Gastroesophageal sphincter (tissue), 4 donors: ENCODE results near the gene PCSK4. TPM values are rescaled to one million over a fixed set of nuclear protein-coding genes. Genes with fewer than 3 reads are reported as not detected.
"Not testable (repeated sequence)": the region's sequence is repeated elsewhere in the genome, so short reads cannot be mapped to it uniquely, and the experiment has no call there.

ENCODE experiments used
- ATAC-seq: fragments of 150-250 bp; one replicate; pipeline ENCODE4 v1.9.1; 2016; ENCODE audit warnings: mild to moderate bottlenecking, moderate library complexity
- H3K27ac ChIP-seq, 4 donors: fragments of 200-600 bp; sonication (generic) in 3 of 4; 1 replicate in 3 of 4; 2 replicates in 1 of 4; pipeline ENCODE4 v1.5.1; 2016 to 2019
- H3K27me3 ChIP-seq: fragments of 200-600 bp; sonication (generic); one replicate; pipeline ENCODE4 v1.5.1; 2019
- H3K36me3 ChIP-seq, 2 donors: fragments of 200-600 bp; sonication (generic); one replicate each; pipeline ENCODE4 v1.5.1; 2019; ENCODE audit warnings: control low read depth in 1 of 2
- H3K4me1 ChIP-seq, 3 donors: fragments of 200-600 bp; sonication (generic); 1 replicate in 2 of 3; 2 replicates in 1 of 3; pipeline ENCODE4 v1.5.1; 2016 to 2019; ENCODE audit warnings: control low read depth in 2 of 3
- H3K4me3 ChIP-seq, 2 donors: fragments of 200-600 bp; sonication (generic); one replicate each; pipeline ENCODE4 v1.5.1; 2019; ENCODE audit warnings: mild to moderate bottlenecking in 1 of 2, moderate library complexity in 1 of 2
- H3K9me3 ChIP-seq, 3 donors: fragments of 200-600 bp; sonication (generic); one replicate each; pipeline ENCODE4 v1.5.1; 2017 to 2019; ENCODE audit warnings: control low read depth in 2 of 3
- EP300 ChIP-seq: sonication (generic); formaldehyde crosslinking; IDR thresholded peaks from one replicate; pipeline ENCODE4 v1.6.1; 2017; ENCODE audit warnings: antibody characterized with exemption, mild to moderate bottlenecking
- POLR2A ChIP-seq, 2 donors: fragments of 450-650 bp; IDR thresholded peaks; one replicate each; pipeline ENCODE4 v1.6.1; 2017; ENCODE audit warnings: antibody characterized with exemption in 2 of 2, mild to moderate bottlenecking in 2 of 2, moderate library complexity in 1 of 2
- POLR2AphosphoS5 ChIP-seq: sonication (generic); formaldehyde crosslinking; IDR thresholded peaks from one replicate; pipeline ENCODE4 v1.6.1; 2017; ENCODE audit warnings: antibody characterized with exemption
- WGBS, 2 donors: methylation state at CpG; one replicate each; pipeline ENCODE4 v1.1.5; 2018; ENCODE audit warnings: low coverage in 1 of 2; 5-methylcytosine and 5-hydroxymethylcytosine counted together
- total RNA-seq, 4 donors: library from RNA; depleted of rRNA; stranded (reverse); fragments of >200 nt; gene quantifications; one replicate each; pipeline ENCODE4 v1.1.0, GENCODE V29; 2016
- TF ChIP-seq, protein P1 (sequence below), 4 experiments: fragments of 200-600 bp in 2 of 4; fragments of 450-650 bp in 2 of 4; sonication (generic) in 1 of 4; IDR thresholded peaks; one replicate each; pipeline ENCODE4 v1.5.1; 2017 to 2019; ENCODE audit warnings: antibody characterized with exemption in 4 of 4, mild to moderate bottlenecking in 2 of 4, moderate library complexity in 2 of 4

Gene PCSK4
- total RNA-seq, 4 donors from 2014 or later: 0.94 to 2.2 (median 2.0) TPM

DNA sequence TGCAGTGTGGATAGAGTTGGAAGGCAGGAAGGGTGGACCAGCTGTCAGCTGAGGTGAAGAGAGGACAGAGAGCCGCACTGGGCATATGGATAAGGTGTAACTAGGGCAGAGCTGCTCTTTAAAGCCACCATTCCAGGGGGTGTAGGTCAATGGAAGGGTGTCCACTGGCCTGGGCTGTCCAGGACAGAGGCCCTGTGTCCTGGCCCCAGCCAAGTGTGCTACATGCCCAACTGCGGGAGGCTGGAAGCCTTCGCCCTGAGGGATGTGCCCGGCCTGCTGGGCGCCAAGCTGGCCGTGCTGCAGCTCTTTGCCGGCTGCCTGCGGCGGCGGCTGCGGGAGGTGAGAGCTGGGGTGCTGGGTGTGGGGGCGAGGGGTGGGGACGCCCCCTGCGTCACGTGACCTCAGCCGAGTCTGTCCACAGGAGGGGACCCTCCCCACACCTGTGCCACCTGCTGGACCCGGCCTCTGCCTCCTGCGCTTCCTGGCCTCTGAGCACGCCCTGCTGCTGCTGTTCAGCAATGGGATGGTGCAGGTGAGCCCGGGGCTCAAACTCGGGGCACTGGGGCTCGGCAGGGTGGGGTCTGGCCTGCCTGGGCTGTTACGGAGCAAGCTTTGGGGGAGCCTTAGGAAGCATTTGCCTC, 43.5 kb upstream of the PCSK4 start:
- Histone ChIP-seq H3K4me3 (no peak overlapping the region), H3K27ac (no peak overlapping the region), H3K27me3 (peaks cover 79% of the 10 kb centered on the region), H3K36me3 (no peaks in the 10 kb centered on the region), H3K9me3 (no peaks in the 10 kb centered on the region), H3K4me1 (peaks cover 0 to 4% (median 0%) of the 10 kb centered on the region in 3 donors)
- TF ChIP-seq, protein P1, sequence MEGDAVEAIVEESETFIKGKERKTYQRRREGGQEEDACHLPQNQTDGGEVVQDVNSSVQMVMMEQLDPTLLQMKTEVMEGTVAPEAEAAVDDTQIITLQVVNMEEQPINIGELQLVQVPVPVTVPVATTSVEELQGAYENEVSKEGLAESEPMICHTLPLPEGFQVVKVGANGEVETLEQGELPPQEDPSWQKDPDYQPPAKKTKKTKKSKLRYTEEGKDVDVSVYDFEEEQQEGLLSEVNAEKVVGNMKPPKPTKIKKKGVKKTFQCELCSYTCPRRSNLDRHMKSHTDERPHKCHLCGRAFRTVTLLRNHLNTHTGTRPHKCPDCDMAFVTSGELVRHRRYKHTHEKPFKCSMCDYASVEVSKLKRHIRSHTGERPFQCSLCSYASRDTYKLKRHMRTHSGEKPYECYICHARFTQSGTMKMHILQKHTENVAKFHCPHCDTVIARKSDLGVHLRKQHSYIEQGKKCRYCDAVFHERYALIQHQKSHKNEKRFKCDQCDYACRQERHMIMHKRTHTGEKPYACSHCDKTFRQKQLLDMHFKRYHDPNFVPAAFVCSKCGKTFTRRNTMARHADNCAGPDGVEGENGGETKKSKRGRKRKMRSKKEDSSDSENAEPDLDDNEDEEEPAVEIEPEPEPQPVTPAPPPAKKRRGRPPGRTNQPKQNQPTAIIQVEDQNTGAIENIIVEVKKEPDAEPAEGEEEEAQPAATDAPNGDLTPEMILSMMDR (IDR thresholded peaks at IDR 0.05): no peak
- TF ChIP-seq EP300 (no peak), POLR2AphosphoS5 (no peak)
- WGBS, 2 donors: no CpG with 5 or more reads among the region's 23 CpGs
- ATAC-seq: no peak

DNA sequence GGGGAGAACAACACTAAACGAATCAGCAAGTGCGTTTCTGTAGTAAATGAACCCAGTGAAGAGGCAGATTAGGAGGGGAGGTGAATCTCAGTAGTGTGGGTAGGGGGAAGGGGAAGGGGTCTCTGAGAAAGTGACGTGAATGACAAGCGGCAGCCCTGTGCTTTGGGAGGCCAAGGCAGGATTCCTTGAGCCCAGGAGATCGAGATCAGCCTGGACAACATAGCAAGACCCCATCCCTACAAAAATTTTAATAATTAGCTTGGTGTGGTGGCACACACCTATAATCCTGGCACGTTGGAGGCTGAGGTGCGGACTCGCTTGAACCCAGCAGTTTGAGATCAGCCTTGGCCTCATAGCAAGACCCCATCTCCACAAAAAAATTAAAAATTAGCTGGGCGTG, 41.9 kb upstream of the PCSK4 start:
- Histone ChIP-seq H3K4me1 (no peaks in the 10 kb centered on the region), H3K27me3 (peaks cover 81% of the 10 kb centered on the region), H3K27ac (no peak overlapping the region), H3K9me3 (no peaks in the 10 kb centered on the region), H3K36me3 (no peaks in the 10 kb centered on the region), H3K4me3 (no peak overlapping the region)
- no peak for ATAC-seq
- 83 to 84% methylated on average over 5 to 7 of the region's 9 CpGs for WGBS, 2 donors
- TF ChIP-seq, protein P1 (IDR thresholded peaks at IDR 0.05): no peak
- TF ChIP-seq POLR2AphosphoS5: no peak
- TF ChIP-seq POLR2A (IDR thresholded peaks at IDR 0.05): no peak
- no peak for TF ChIP-seq EP300

DNA sequence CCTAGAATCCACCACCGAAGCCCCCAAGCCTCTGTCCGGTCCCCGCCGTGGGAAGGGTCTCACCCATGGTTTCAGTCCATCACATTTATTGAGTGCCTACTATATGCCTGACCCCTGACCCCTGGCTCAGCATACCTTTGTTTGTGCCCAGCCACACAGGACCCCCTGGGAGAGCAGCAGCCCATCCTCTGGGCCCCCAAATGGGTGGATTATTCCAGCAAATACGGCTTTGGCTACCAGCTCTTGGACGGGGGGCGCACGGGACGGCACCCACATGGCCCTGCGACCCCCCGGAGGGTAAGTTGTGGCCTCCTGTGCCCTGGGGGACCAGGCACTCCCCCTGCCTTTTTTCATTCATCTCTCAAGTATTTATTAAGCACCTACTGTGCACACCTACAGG, 41.4 kb upstream of the PCSK4 start:
- Histone ChIP-seq H3K9me3 (no peaks in the 10 kb centered on the region), H3K27me3 (peaks cover 85% of the 10 kb centered on the region), H3K27ac (no peak overlapping the region), H3K4me1 (no peaks in the 10 kb centered on the region), H3K36me3 (no peaks in the 10 kb centered on the region), H3K4me3 (no peak overlapping the region)
- no peak for ATAC-seq
- no peak for TF ChIP-seq POLR2AphosphoS5
- TF ChIP-seq EP300: no peak
- TF ChIP-seq POLR2A (IDR thresholded peaks at IDR 0.05): no peak
- TF ChIP-seq, protein P1 (IDR thresholded peaks at IDR 0.05): no peak
- WGBS, 2 donors: 79 to 82% methylated on average over 4 to 6 of the region's 11 CpGs

DNA sequence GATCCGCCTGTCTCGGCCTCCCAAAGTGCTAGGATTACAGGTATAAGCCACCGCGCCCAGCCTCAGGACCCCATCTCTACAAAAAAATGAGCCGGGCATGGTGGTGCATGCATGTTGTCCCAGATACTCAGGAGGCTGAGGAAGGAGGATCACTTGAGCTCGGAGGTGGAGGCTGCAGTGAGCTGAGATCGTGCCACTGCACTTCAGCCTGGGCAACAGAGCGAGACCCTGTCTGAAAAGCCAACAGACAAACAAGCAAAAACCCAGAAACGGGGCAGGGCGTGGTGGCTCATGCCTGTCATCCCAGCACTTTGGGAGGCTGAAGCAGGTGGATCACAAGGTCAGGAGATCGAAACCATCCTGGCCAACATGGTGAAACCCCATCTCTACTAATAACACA, 40.7 kb upstream of the PCSK4 start:
- not testable (repeated sequence) for ATAC-seq, H3K4me1 ChIP-seq, H3K9me3 ChIP-seq, H3K27ac ChIP-seq, H3K4me3 ChIP-seq, H3K36me3 ChIP-seq
- H3K27me3 ChIP-seq: peaks cover 92% of the 10 kb centered on the region
- 77 to 86% methylated on average over 1 to 6 of the region's 11 CpGs for WGBS, 2 donors

DNA sequence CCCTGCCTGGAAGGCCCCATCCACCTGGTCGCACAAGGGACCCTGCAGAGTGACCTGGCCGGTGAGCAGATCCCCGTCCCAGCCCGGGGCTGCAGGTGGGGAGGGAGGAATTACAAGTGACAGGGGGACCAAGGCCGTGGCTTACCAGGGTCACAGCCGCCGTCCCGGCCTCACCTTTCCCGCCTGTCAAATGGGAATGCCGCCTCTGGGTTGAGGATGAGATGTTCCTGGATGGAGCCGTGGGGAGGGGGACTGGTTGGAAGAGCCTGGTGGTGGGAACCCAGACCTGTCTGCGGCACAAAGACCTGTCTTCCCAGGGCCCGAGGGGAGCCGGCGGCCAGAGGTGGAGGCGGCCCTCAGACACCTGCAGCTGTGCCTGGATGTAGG, 39.3 kb upstream of the PCSK4 start:
- Histone ChIP-seq H3K27me3 (peaks cover 98% of the 10 kb centered on the region), H3K27ac (no peak overlapping the region), H3K36me3 (no peaks in the 10 kb centered on the region), H3K9me3 (no peaks in the 10 kb centered on the region), H3K4me3 (no peak overlapping the region), H3K4me1 (peaks cover 0 to 1% (median 0%) of the 10 kb centered on the region in 3 donors)
- no peak for ATAC-seq
- TF ChIP-seq POLR2AphosphoS5: no peak
- no peak for TF ChIP-seq POLR2A (IDR thresholded peaks at IDR 0.05)
- TF ChIP-seq, protein P1 (IDR thresholded peaks at IDR 0.05): no peak
- no peak for TF ChIP-seq EP300
- 100% methylated on average over 1 of the region's 16 CpGs; no CpG with 5 or more reads in 1 of the 2 donors for WGBS, 2 donors
